H1 (cell line): ENCODE data around the gene FBN1. TPM values are rescaled to one million over a fixed set of nuclear protein-coding genes. Genes with fewer than 3 reads are reported as not detected.

ENCODE experiments used
- CTCF ChIA-PET: fragments of 300-600 bp; sonication (Branson Sonifier 250); formaldehyde crosslinking; loops from one replicate; lab custom pipeline; 2021; ENCODE audit not compliant: partially characterized antibody; lab: Charles Lee
- POLR2A ChIA-PET: fragments of 300-600 bp; sonication (Branson Sonifier 250); formaldehyde crosslinking; loops from one replicate; lab custom pipeline; 2021; ENCODE audit warnings: inconsistent platforms; ENCODE audit not compliant: partially characterized antibody; lab: Charles Lee
- DNase-seq, 2 experiments: peaks; one replicate each; pipeline versions ENCODE4 v3.0.0 to v3.0.0-alpha.2; 2010 to 2022; ENCODE audit warnings: low spot score in 2 of 2, low read depth in 1 of 2, mixed read lengths in 1 of 2
- FAIRE-seq: peaks from 2 replicates; lab custom pipeline; 2011; peaks lifted over from hg19 to GRCh38; lab: Jason Lieb, UNC
- H2AFZ ChIP-seq: 2 replicates; pipeline ENCODE4 v1.8.1; 2012; ENCODE audit warnings: low read length, inconsistent platforms
- H2AK5ac ChIP-seq: 2 replicates; pipeline ENCODE4 v1.6.1; 2013; ENCODE audit warnings: low read depth, low read length
- H2BK120ac ChIP-seq: replicated peaks from 2 replicates; pipeline ENCODE3; 2013; ENCODE audit warnings: low read depth, low read length, inconsistent platforms
- H2BK12ac ChIP-seq: 2 replicates; pipeline ENCODE4 v1.6.1; 2013; ENCODE audit warnings: low read depth, low read length
- H2BK15ac ChIP-seq: 2 replicates; pipeline ENCODE4 v1.6.1; 2013; ENCODE audit warnings: low read length
- H2BK20ac ChIP-seq: 2 replicates; pipeline ENCODE4 v1.6.1; 2013; ENCODE audit warnings: low read length
- H2BK5ac ChIP-seq: 2 replicates; pipeline ENCODE4 v1.6.1; 2013; ENCODE audit warnings: low read depth, low read length
- H3K14ac ChIP-seq: 2 replicates; pipeline ENCODE4 v1.6.1; 2013; ENCODE audit warnings: inconsistent platforms; ENCODE audit not compliant: insufficient read length
- H3K18ac ChIP-seq: 2 replicates; pipeline ENCODE4 v1.6.1; 2013; ENCODE audit warnings: low read length; ENCODE audit errors: extremely low read depth
- H3K23ac ChIP-seq: 2 replicates; pipeline ENCODE4 v1.6.1; 2013; ENCODE audit warnings: inconsistent platforms; ENCODE audit not compliant: insufficient read length
- H3K23me2 ChIP-seq: 2 replicates; pipeline ENCODE4 v1.6.1; 2013; ENCODE audit warnings: low read depth, low read length
- H3K27ac ChIP-seq: 2 replicates; pipeline ENCODE4 v1.6.1; 2011; ENCODE audit warnings: low read depth, low read length, inconsistent platforms
- H3K27me3 ChIP-seq, 4 experiments: replicated peaks in 1 of 4; 1 replicate in 1 of 4; 2 replicates in 3 of 4; pipeline versions ENCODE4 v1.6.1 to v1.8.1; 2011 to 2013; ENCODE audit warnings: low read length in 3 of 4, mild to moderate bottlenecking in 3 of 4, inconsistent platforms in 2 of 4, mixed read lengths in 2 of 4, moderate library complexity in 1 of 4; ENCODE audit not compliant: control insufficient read depth in 3 of 4, insufficient read depth in 3 of 4; ENCODE audit errors: extremely low read depth in 1 of 4
- H3K36me3 ChIP-seq, 4 experiments: 2 replicates each; pipeline versions ENCODE4 v1.6.1 to v1.8.1; 2011 to 2013; ENCODE audit warnings: mild to moderate bottlenecking in 4 of 4, low read length in 3 of 4, moderate library complexity in 2 of 4, control low read depth in 1 of 4, inconsistent platforms in 1 of 4; ENCODE audit not compliant: insufficient read depth in 4 of 4, control insufficient read depth in 2 of 4
- H3K4ac ChIP-seq: replicated peaks from 2 replicates; pipeline ENCODE3; 2013; ENCODE audit warnings: low read length, low read depth, mixed read lengths, inconsistent platforms; ENCODE audit not compliant: insufficient read length
- H3K4me1 ChIP-seq, 4 experiments: replicated peaks in 1 of 4; 1 replicate in 1 of 4; 2 replicates in 3 of 4; pipeline versions ENCODE4 v1.6.1 to v1.8.1; 2011 to 2013; ENCODE audit warnings: low read length in 3 of 4, inconsistent platforms in 2 of 4, mixed read lengths in 1 of 4; ENCODE audit not compliant: insufficient read depth in 4 of 4, control insufficient read depth in 3 of 4
- H3K4me2 ChIP-seq, 2 experiments: 2 replicates each; pipeline versions ENCODE4 v1.6.1 to v1.8.1; 2011 to 2013; ENCODE audit warnings: low read depth in 2 of 2, low read length in 2 of 2, control low read depth in 1 of 2, inconsistent platforms in 1 of 2, mild to moderate bottlenecking in 1 of 2; ENCODE audit not compliant: insufficient read depth in 1 of 2
- H3K4me3 ChIP-seq, 4 experiments: fragments of 200-600, 300-600 bp in 1 of 4; sonication (generic), shearing (Covaris generic), sonication (Bioruptor Twin) in 1 of 4; 2 replicates each; pipeline versions ENCODE4 v1.5.1 to v1.8.1; 2011 to 2016; ENCODE audit warnings: low read length in 4 of 4, low read depth in 3 of 4, control low read depth in 2 of 4, inconsistent platforms in 2 of 4, mild to moderate bottlenecking in 2 of 4, mixed read lengths in 1 of 4, moderate library complexity in 1 of 4; ENCODE audit not compliant: insufficient read depth in 2 of 4; ENCODE audit errors: extremely low read depth in 1 of 4
- H3K56ac ChIP-seq: replicated peaks from 2 replicates; pipeline ENCODE3; 2013; ENCODE audit warnings: low read depth, mild to moderate bottlenecking, mixed read lengths, low read length, inconsistent platforms; ENCODE audit not compliant: insufficient read length
- H3K79me1 ChIP-seq: 2 replicates; pipeline ENCODE4 v1.6.1; 2013; ENCODE audit warnings: low read depth, low read length, control low read depth
- H3K79me2 ChIP-seq, 2 experiments: 2 replicates each; pipeline versions ENCODE4 v1.6.1 to v1.8.1; 2012 to 2013; ENCODE audit warnings: low read length in 2 of 2, mild to moderate bottlenecking in 2 of 2, inconsistent platforms in 1 of 2; ENCODE audit not compliant: insufficient read depth in 2 of 2, control insufficient read depth in 1 of 2
- H3K9ac ChIP-seq, 4 experiments: replicated peaks in 1 of 4; 1 replicate in 1 of 4; 2 replicates in 3 of 4; pipeline versions ENCODE4 v1.6.1 to v1.8.1; 2011 to 2013; ENCODE audit warnings: low read depth in 3 of 4, low read length in 3 of 4, control low read depth in 2 of 4, mild to moderate bottlenecking in 2 of 4, moderate library complexity in 2 of 4, inconsistent platforms in 1 of 4; ENCODE audit errors: extremely low read depth in 1 of 4
- H3K9me3 ChIP-seq, 2 experiments: 2 replicates each; pipeline versions ENCODE4 v1.6.1 to v1.8.1; 2012 to 2013; ENCODE audit warnings: mild to moderate bottlenecking in 2 of 2, moderate library complexity in 2 of 2, control low read depth in 1 of 2, inconsistent platforms in 1 of 2, low read depth in 1 of 2, low read length in 1 of 2, mixed read lengths in 1 of 2; ENCODE audit not compliant: insufficient read depth in 2 of 2
- H4K20me1 ChIP-seq, 2 experiments: replicated peaks in 1 of 2; 2 replicates each; pipeline versions ENCODE3 to v1.8.1; 2011 to 2013; ENCODE audit warnings: inconsistent platforms in 2 of 2, low read length in 2 of 2, mild to moderate bottlenecking in 1 of 2; ENCODE audit not compliant: insufficient read depth in 2 of 2, control insufficient read depth in 1 of 2
- H4K5ac ChIP-seq: 2 replicates; pipeline ENCODE4 v1.6.1; 2013; ENCODE audit warnings: low read length, low read depth, mixed read lengths, inconsistent platforms; ENCODE audit not compliant: insufficient read length
- H4K8ac ChIP-seq: 2 replicates; pipeline ENCODE4 v1.8.0; 2013; ENCODE audit warnings: mild to moderate bottlenecking, moderate library complexity, low read length, inconsistent platforms; ENCODE audit not compliant: insufficient read depth; ENCODE audit errors: extremely low read depth
- H4K91ac ChIP-seq: replicated peaks from 2 replicates; pipeline ENCODE3; 2013; ENCODE audit warnings: low read length, mixed read lengths, inconsistent platforms; ENCODE audit not compliant: insufficient read length
- ASH2L ChIP-seq: fragments of 200-600, 300-600 bp; sonication (generic); IDR thresholded peaks from one replicate; pipeline ENCODE4 v1.7.1; 2017; ENCODE audit warnings: low read length
- EGR1 ChIP-seq: IDR thresholded peaks from 2 replicates; pipeline ENCODE4 v1.6.1; 2011; ENCODE audit warnings: low read depth, low read length, borderline replicate concordance
- GABPA ChIP-seq: IDR thresholded peaks from 2 replicates; pipeline ENCODE4 v1.6.1; 2011; ENCODE audit warnings: mild to moderate bottlenecking, low read length, moderate library complexity, borderline replicate concordance; ENCODE audit not compliant: insufficient read depth
- HDAC6 ChIP-seq: IDR thresholded peaks from one replicate; pipeline ENCODE4 v1.7.1; 2012; ENCODE audit warnings: low read depth, mild to moderate bottlenecking, inconsistent platforms, low read length, moderate library complexity
- JUND ChIP-seq: IDR thresholded peaks from 2 replicates; pipeline ENCODE4 v1.6.1; 2011; ENCODE audit warnings: mild to moderate bottlenecking, improper control_type of control experiment, low read length
- POLR2A ChIP-seq, 2 experiments: IDR thresholded peaks; 1 replicate in 1 of 2; 2 replicates in 1 of 2; pipeline ENCODE4 v1.6.1; 2011; ENCODE audit warnings: low read depth in 2 of 2, low read length in 2 of 2, mild to moderate bottlenecking in 2 of 2; ENCODE audit errors: control extremely low read depth in 1 of 2
- RBBP5 ChIP-seq: IDR thresholded peaks from 2 replicates; pipeline ENCODE4 v1.7.1; 2012; ENCODE audit warnings: low read depth, mild to moderate bottlenecking, inconsistent platforms, low read length, moderate library complexity, borderline replicate concordance
- TAF1 ChIP-seq: IDR thresholded peaks from 2 replicates; pipeline ENCODE4 v1.6.1; 2011; ENCODE audit warnings: mild to moderate bottlenecking, low read depth, low read length
- TCF12 ChIP-seq: IDR thresholded peaks from 2 replicates; pipeline ENCODE4 v1.6.1; 2011; ENCODE audit warnings: low read depth, mild to moderate bottlenecking, low read length
- ZNF274 ChIP-seq: IDR thresholded peaks from 2 replicates; pipeline ENCODE4 v1.7.0; 2012; ENCODE audit warnings: low read length, borderline replicate concordance; ENCODE audit errors: extremely low read depth
- WGBS, 2 experiments: shearing (Covaris generic) in 1 of 2; methylation state at CpG; one replicate each; pipeline versions ENCODE4 v1.1.6 to v1.1.7; 2013 to 2015; ENCODE audit warnings: low lambda C conversion rate in 2 of 2, mixed read lengths in 2 of 2, inconsistent platforms in 1 of 2, low coverage in 1 of 2, missing lambda C conversion rate in 1 of 2; ENCODE audit not compliant: insufficient replicate concordance in 2 of 2, insufficient coverage in 1 of 2, insufficient read length in 1 of 2; ENCODE audit errors: extremely low coverage in 1 of 2, missing lambda C conversion rate in 1 of 2; 5-methylcytosine and 5-hydroxymethylcytosine counted together
- polyA plus RNA-seq, 7 experiments: library from polyadenylated mRNA; depleted of rRNA in 3 of 7; stranded (reverse) in 5 of 7; unstranded in 2 of 7; fragments of >200 nt in 5 of 7; fragments of 200-250 nt in 2 of 7; gene quantifications; 1 replicate in 5 of 7; 2 replicates in 1 of 7; 4 replicates in 1 of 7; pipeline versions ENCODE4 v1.2.1 to v1.2.3, GENCODE V29; 2011 to 2013; ENCODE audit warnings: missing spikeins in 2 of 7, mixed read lengths in 2 of 7
- total RNA-seq: library from RNA; stranded (reverse); fragmentation: NEBNext Ultra II Directional; extraction: Animal tissue kit (Norgen Biotek cat#: 25700); gene quantifications from 2 replicates; pipeline ENCODE4 v1.2.1, GENCODE V29; 2021
- TF ChIP-seq, protein P1 (sequence below): IDR thresholded peaks from 2 replicates; pipeline ENCODE4 v1.6.1; 2012; ENCODE audit warnings: inconsistent platforms
- TF ChIP-seq, protein P2 (sequence below): IDR thresholded peaks from 2 replicates; pipeline ENCODE4 v1.6.1; 2012; ENCODE audit warnings: inconsistent platforms

The FBN1 gene
- total and polyA plus RNA-seq, 2 of the 8 experiments (the other 6 are each of a cell fraction or from before 2014, with no cell fraction given) = 3.0 to 4.0 TPM

DNA sequence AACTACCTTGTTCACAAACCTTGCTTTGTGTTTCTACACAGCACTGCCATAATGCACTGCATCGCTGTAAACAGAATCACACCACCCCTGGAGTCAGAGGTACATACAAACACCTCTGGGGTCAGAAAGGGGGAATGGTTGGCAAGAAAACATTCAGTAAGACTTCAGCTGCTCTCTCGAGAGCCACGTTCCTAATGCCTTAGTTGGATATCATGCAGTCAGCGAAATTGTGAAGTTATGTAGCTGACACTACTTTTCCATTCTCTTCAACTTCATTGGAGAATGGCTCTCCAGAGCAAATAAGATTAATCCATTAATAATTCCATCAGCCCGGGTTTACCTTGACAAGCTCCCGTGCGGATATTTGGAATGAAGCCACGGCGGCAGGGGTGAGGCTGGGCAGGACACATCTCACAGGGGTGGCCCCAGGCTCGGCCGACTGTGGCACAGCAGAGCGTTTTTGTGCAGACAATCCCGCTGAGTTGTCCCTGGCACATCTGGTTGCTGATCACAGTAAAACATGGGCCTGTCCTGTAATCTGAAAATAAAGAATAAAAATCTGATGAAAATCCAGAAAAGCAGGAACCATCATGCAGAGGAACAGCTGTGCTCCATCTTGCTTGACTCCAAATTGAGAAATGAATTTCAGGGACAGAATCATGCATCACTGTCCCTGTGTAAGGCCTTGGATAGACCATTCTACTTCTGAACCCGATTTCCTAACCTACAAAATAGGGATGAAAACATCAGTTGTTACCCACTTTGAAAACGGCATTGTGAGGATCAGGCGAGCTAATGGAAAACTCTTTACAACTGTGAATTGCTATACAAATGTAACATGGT is 108.0 kb downstream of the FBN1 start:
- Histone ChIP-seq H2BK120ac (no peak overlapping the region), H3K23ac (no peak overlapping the region), H3K9me3 (no peaks in the 10 kb centered on the region), H3K14ac (no peak overlapping the region), H3K18ac (no peak overlapping the region), H2BK12ac (no peak overlapping the region), H2BK15ac (no peak overlapping the region), H3K9ac (no peak overlapping the region), H4K91ac (no peak overlapping the region), H4K20me1 (no peaks in the 10 kb centered on the region), H2AK5ac (no peak overlapping the region), H4K8ac (no peak overlapping the region), H3K27ac (no peak overlapping the region), H2BK5ac (no peak overlapping the region), H3K4me3 (no peak overlapping the region), H3K4me1 (no peaks in the 10 kb centered on the region), H3K27me3 (no peaks in the 10 kb centered on the region; a peak in 1 of 7 replicates), H3K23me2 (no peaks in the 10 kb centered on the region), H2AFZ (no peak overlapping the region), H3K79me1 (no peaks in the 10 kb centered on the region), H3K56ac (no peak overlapping the region), H3K36me3 (no peaks in the 10 kb centered on the region), H3K4me2 (no peak overlapping the region), H4K5ac (no peak overlapping the region), H3K79me2 (no peaks in the 10 kb centered on the region), H3K4ac (no peak overlapping the region), H2BK20ac (no peak overlapping the region)
- ChIA-PET POLR2A (interaction anchor here (0.8 kb wide), 1 partner anchor 31 kb away, joined by 3 read pairs; no protein-coding TSS in a partner anchor), CTCF (interaction anchor here (1.1 to 1.4 kb wide), 2 partner anchors 13 to 35 kb away, joined by 3 to 4 read pairs; no protein-coding TSS in a partner anchor)
- WGBS, 2 experiments = 94% methylated on average over 16 of the region's 16 CpGs; no CpG with 5 or more reads in 1 of the 2 experiments
- no peak for DNase-seq
- no peak for FAIRE-seq
- TF ChIP-seq GABPA (no peak), POLR2A (IDR thresholded peaks at IDR 0.05; ENCODE audit: control extremely low read depth in 1 of 2, low read depth in 2 of 2, low read length in 2 of 2) (no peak), EGR1 (no peak), TAF1 (no peak), ZNF274 (no peak), RBBP5 (no peak), JUND (no peak), ASH2L (no peak), TCF12 (no peak), HDAC6 (no peak)
- TF ChIP-seq, protein P1, sequence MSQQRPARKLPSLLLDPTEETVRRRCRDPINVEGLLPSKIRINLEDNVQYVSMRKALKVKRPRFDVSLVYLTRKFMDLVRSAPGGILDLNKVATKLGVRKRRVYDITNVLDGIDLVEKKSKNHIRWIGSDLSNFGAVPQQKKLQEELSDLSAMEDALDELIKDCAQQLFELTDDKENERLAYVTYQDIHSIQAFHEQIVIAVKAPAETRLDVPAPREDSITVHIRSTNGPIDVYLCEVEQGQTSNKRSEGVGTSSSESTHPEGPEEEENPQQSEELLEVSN = no peak
- TF ChIP-seq, protein P2, sequence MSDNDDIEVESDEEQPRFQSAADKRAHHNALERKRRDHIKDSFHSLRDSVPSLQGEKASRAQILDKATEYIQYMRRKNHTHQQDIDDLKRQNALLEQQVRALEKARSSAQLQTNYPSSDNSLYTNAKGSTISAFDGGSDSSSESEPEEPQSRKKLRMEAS = no peak
